GM23338 (cell line): ENCODE measurements around the gene HEMK1. TPM values are rescaled to one million over a fixed set of nuclear protein-coding genes. Genes with fewer than 3 reads are reported as not detected.

Experiments used
- ATAC-seq: fragments of 200-7000 bp; cut with Tn5 transposase; 3 replicates; pipeline ENCODE4 v1.9.1; 2020
- DNase-seq: peaks from one replicate; pipeline ENCODE4 v3.0.0-alpha.2; 2015; ENCODE audit warnings: low spot score
- H2AFZ ChIP-seq: fragments of 200-600 bp; sonication (generic); 2 replicates; pipeline ENCODE4 v1.8.0; 2016; ENCODE audit warnings: antibody characterized with exemption, mild to moderate bottlenecking, moderate library complexity
- H3F3A ChIP-seq: fragments of 200-600 bp; sonication (generic); replicated peaks from 2 replicates; pipeline ENCODE4 v1.8.0; 2017; ENCODE audit warnings: antibody characterized with exemption, mixed run types, low read depth
- H3K27ac ChIP-seq: fragments of 200-600 bp; sonication (generic); 2 replicates; pipeline ENCODE4 v1.6.1; 2016; ENCODE audit warnings: low read depth
- H3K27me3 ChIP-seq: fragments of 200-600 bp; sonication (generic); 2 replicates; pipeline ENCODE4 v1.8.0; 2016; ENCODE audit warnings: mild to moderate bottlenecking, mixed run types, moderate library complexity; ENCODE audit not compliant: insufficient read depth
- H3K36me3 ChIP-seq: fragments of 200-600 bp; sonication (generic); 2 replicates; pipeline ENCODE4 v1.8.0; 2016; ENCODE audit warnings: mild to moderate bottlenecking; ENCODE audit not compliant: insufficient read depth
- H3K4me1 ChIP-seq: fragments of 200-600 bp; sonication (generic); 2 replicates; pipeline ENCODE4 v1.8.0; 2016; ENCODE audit warnings: mild to moderate bottlenecking, moderate library complexity; ENCODE audit not compliant: insufficient read depth
- H3K4me2 ChIP-seq: fragments of 200-600 bp; sonication (generic); 2 replicates; pipeline ENCODE4 v1.7.1; 2017; ENCODE audit warnings: mixed run types
- H3K4me3 ChIP-seq: fragments of 200-600 bp; sonication (generic); 2 replicates; pipeline ENCODE4 v1.6.1; 2016; ENCODE audit warnings: mixed run types
- H3K79me2 ChIP-seq: fragments of 200-600 bp; sonication (generic); replicated peaks from 2 replicates; pipeline ENCODE4 v1.8.0; 2017; ENCODE audit warnings: mild to moderate bottlenecking; ENCODE audit not compliant: insufficient read depth
- H3K9me2 ChIP-seq: fragments of 200-600 bp; sonication (generic); 2 replicates; pipeline ENCODE4 v1.8.0; 2017; ENCODE audit not compliant: insufficient read depth
- H4K20me1 ChIP-seq: fragments of 200-600 bp; sonication (generic); replicated peaks from 2 replicates; pipeline ENCODE4 v1.8.0; 2017; ENCODE audit warnings: mild to moderate bottlenecking; ENCODE audit not compliant: insufficient read depth
- H3K27ac Mint-ChIP-seq: 2 replicates; pipeline ENCODE4 v1.8.0; 2020; ENCODE audit warnings: inconsistent platforms, mild to moderate bottlenecking, moderate library complexity, mixed read lengths
- H3K27me3 Mint-ChIP-seq: 3 replicates; pipeline ENCODE4 v1.8.0; 2022; ENCODE audit warnings: low read depth, mild to moderate bottlenecking, moderate library complexity, mixed read lengths, inconsistent platforms; ENCODE audit not compliant: insufficient read depth, poor library complexity
- H3K36me3 Mint-ChIP-seq: 3 replicates; pipeline ENCODE4 v1.8.0; 2021; ENCODE audit warnings: low read depth, mild to moderate bottlenecking, inconsistent platforms, moderate library complexity, mixed read lengths
- H3K4me1 Mint-ChIP-seq: 3 replicates; pipeline ENCODE4 v1.8.0; 2020; ENCODE audit warnings: mild to moderate bottlenecking, inconsistent platforms, mixed read lengths
- H3K4me3 Mint-ChIP-seq: 3 replicates; pipeline ENCODE4 v1.8.0; 2021; ENCODE audit warnings: moderate library complexity, mild to moderate bottlenecking, inconsistent platforms, mixed read lengths
- H3K9me3 Mint-ChIP-seq: 3 replicates; pipeline ENCODE4 v1.8.0; 2020; ENCODE audit warnings: moderate library complexity, mild to moderate bottlenecking, inconsistent platforms, mixed read lengths
- CREB1 ChIP-seq: fragments of 250-450 bp; sonication (Bioruptor Pico); IDR thresholded peaks from 2 replicates; pipeline ENCODE4 v1.5.0; 2020; ENCODE audit warnings: low read depth, mild to moderate bottlenecking, moderate library complexity
- EZH2 ChIP-seq: fragments of 200-600 bp; sonication (generic); IDR thresholded peaks from one replicate; pipeline ENCODE4 v1.8.0; 2017; ENCODE audit warnings: antibody characterized with exemption, mild to moderate bottlenecking, low read depth; ENCODE audit not compliant: unreplicated experiment
- EZH2phosphoT487 ChIP-seq: fragments of 200-600 bp; sonication (generic); IDR thresholded peaks from one replicate; pipeline ENCODE4 v1.8.1; 2018; ENCODE audit warnings: antibody characterized with exemption; ENCODE audit not compliant: unreplicated experiment
- JUNB ChIP-seq: IDR thresholded peaks from one replicate; pipeline ENCODE4 v1.6.1; 2016; ENCODE audit warnings: antibody characterized with exemption; ENCODE audit not compliant: unreplicated experiment
- REST ChIP-seq: IDR thresholded peaks from one replicate; pipeline ENCODE4 v1.6.1; 2018; ENCODE audit warnings: antibody characterized with exemption; ENCODE audit not compliant: unreplicated experiment
- STAT1 ChIP-seq: IDR thresholded peaks from one replicate; pipeline ENCODE4 v1.6.1; 2016; ENCODE audit warnings: antibody characterized with exemption; ENCODE audit not compliant: unreplicated experiment
- ZNF331 ChIP-seq: fragments of 250-450 bp; sonication (Bioruptor Pico); IDR thresholded peaks from 2 replicates; pipeline ENCODE4 v1.5.0; 2020; ENCODE audit warnings: low read depth, mild to moderate bottlenecking, moderate library complexity
- ZNF462 ChIP-seq: fragments of 250-450 bp; sonication (Bioruptor Pico); IDR thresholded peaks from 2 replicates; pipeline ENCODE4 v1.5.0; 2020; ENCODE audit warnings: mild to moderate bottlenecking, moderate library complexity
- polyA plus RNA-seq: library from polyadenylated mRNA; unstranded; fragments of >200 nt; fragmentation: Nextera tagmentation; extraction: Ambion mirVana; gene quantifications from 2 replicates; pipeline ENCODE4 v1.2.1, GENCODE V29; 2016
- total RNA-seq: library from RNA; depleted of rRNA; stranded (reverse); fragments of >200 nt; shearing (Covaris generic); gene quantifications from 2 replicates; pipeline ENCODE4 v1.2.3, GENCODE V29; 2014

The HEMK1 gene
- total and polyA plus RNA-seq, 2 experiments from 2014 or later, result 5.6 to 10.1 TPM

- H3K27me3 ChIP-seq, result no peaks in the 10 kb centered on the region
- Mint-ChIP-seq H3K27ac (no peak overlapping the region), H3K4me1 (peaks cover 27% of the 10 kb centered on the region), H3K4me3 (no peak overlapping the region), H3K27me3 (peaks cover 15% of the 10 kb centered on the region), H3K36me3 (no peaks in the 10 kb centered on the region; the same call in 1 of the 3 replicates), H3K9me3 (no peaks in the 10 kb centered on the region)
- H4K20me1 ChIP-seq, result peaks cover 9% of the 10 kb centered on the region; the same call in 1 of the 2 replicates
- no peaks in the 10 kb centered on the region for H3F3A ChIP-seq
- peaks cover 18% of the 10 kb centered on the region for H3K4me1 ChIP-seq
- TF ChIP-seq EZH2phosphoT487, result no peak
- no peak overlapping the region for H3K4me2 ChIP-seq
- H3K79me2 ChIP-seq, result no peaks in the 10 kb centered on the region; the same call in none of the 2 replicates
- no peak overlapping the region for H2AFZ ChIP-seq
- ATAC-seq (no peak), DNase-seq (no peak)
- no peak overlapping the region for H3K27ac ChIP-seq
- no peaks in the 10 kb centered on the region for H3K36me3 ChIP-seq
- no peaks in the 10 kb centered on the region for H3K9me2 ChIP-seq
- H3K4me3 ChIP-seq, result no peak overlapping the region
These were observed 65.7 kb downstream of the HEMK1 start for GRCh38 chr3:50635066-50635465.

- Histone ChIP-seq H4K20me1 (peaks cover 5% of the 10 kb centered on the region; the same call in 1 of the 2 replicates), H3K79me2 (no peaks in the 10 kb centered on the region; the same call in none of the 2 replicates), H3K4me1 (peaks cover 18% of the 10 kb centered on the region), H3K9me2 (no peaks in the 10 kb centered on the region), H3K36me3 (no peaks in the 10 kb centered on the region), H3K4me2 (0 out of 2 replicates have a peak overlapping the region, but pooled peaks have one; percentile 20), H3K27ac (no peak overlapping the region), H3K27me3 (no peaks in the 10 kb centered on the region), H3K4me3 (no peak overlapping the region), H2AFZ (no peak overlapping the region), H3F3A (no peaks in the 10 kb centered on the region)
- ATAC-seq (peak; percentile 95), DNase-seq (peak; percentile 84)
- TF ChIP-seq REST (no peak), STAT1 (no peak), EZH2 (no peak), EZH2phosphoT487 (no peak), ZNF462 (CRISPR knock-in tag) (no peak), ZNF331 (CRISPR knock-in tag) (no peak), CREB1 (CRISPR knock-in tag) (no peak), JUNB (no peak)
- Mint-ChIP-seq H3K36me3 (peaks cover 4% of the 10 kb centered on the region; the same call in 1 of the 3 replicates), H3K27me3 (peaks cover 17% of the 10 kb centered on the region), H3K4me1 (peaks cover 39% of the 10 kb centered on the region), H3K4me3 (no peak overlapping the region), H3K9me3 (no peaks in the 10 kb centered on the region), H3K27ac (no peak overlapping the region)
These were observed 67.7 kb downstream of the HEMK1 start for GRCh38 chr3:50637011-50637410.
